SKM-1 (cell line): ENCODE measurements around the gene MPP4.

ENCODE experiments used
- DNase-seq: peaks from one replicate; lab custom pipeline; 2025; ENCODE audit not compliant: unreplicated experiment; lab: John Stamatoyannopoulos, UW

MPP4 gene, protein sequence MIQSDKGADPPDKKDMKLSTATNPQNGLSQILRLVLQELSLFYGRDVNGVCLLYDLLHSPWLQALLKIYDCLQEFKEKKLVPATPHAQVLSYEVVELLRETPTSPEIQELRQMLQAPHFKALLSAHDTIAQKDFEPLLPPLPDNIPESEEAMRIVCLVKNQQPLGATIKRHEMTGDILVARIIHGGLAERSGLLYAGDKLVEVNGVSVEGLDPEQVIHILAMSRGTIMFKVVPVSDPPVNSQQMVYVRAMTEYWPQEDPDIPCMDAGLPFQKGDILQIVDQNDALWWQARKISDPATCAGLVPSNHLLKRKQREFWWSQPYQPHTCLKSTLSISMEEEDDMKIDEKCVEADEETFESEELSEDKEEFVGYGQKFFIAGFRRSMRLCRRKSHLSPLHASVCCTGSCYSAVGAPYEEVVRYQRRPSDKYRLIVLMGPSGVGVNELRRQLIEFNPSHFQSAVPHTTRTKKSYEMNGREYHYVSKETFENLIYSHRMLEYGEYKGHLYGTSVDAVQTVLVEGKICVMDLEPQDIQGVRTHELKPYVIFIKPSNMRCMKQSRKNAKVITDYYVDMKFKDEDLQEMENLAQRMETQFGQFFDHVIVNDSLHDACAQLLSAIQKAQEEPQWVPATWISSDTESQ

DNA sequence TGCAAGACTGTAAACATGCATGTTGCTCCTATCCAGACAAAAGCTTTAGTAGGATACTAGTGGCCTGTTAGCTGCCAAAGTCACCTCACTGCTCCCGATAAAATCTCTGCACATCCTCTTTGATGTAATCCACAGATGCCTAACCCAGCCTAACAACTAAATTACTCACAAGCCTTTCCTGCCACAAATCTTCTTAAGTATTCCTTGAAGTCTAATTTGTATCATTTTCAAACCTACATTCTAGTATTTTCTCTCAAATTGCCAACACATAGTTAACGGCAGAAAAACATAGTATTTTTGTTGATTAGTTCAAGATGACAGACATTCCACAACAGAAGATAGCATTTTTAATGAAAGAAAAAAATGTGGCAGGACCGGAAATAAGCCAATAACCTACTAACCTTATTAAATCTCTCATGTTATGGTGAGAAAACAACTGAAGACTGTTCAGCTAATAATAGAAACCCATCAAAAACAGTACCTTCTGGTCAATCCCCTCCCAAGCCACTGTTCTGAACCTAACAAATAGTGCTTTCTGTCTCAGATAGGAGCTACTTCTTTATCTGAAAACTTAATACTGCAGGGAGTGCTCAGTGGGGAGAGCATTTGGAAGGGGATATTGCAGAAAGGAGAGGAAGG is at the start of gene MPP4:
MPP4 (minus strand) TSS at position 57 of the 639 bp plus-strand sequence. CDS start 4,690 bp downstream, outside the sequence.
- DNase-seq, result no peak

DNA sequence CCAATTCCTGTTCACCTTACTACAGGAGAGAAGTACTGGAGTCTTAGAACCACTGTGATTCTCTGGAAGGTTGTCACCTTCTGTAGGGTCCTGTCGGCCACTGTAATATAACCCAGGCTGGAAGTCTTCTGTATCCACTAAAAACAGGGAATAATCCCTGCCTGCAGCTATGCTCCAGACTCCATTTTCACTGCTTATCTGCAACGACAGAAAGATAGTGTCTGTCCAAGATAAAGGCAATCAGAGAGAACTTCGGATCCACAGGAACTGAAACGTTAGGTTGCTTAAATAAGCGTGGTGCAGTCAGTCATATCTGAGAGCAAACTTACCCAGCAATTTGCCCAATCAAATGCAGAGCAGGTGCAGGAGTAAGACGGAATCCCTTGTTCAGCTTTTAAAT is 48.1 kb upstream of the MPP4 start:
- no peak for DNase-seq

DNA sequence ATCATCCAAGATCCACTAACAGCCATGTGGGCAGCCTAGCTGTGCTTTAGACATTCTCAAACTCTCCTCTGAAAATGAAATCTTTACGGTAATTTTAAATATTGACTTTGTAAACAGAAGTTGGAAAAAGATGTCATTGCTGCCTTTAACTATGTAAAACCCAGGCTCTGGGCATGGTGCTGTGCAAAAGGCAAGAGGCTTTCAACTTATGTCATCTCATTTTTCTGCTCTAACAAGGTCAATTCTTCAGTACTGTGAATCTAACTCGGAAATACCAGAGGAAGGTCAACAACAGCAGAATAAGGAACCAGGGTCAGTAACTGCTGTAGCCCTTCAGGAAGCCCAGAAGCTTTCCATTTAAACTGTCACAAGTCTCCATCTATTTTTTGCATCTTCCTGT is 37.0 kb upstream of the MPP4 start:
- DNase-seq, result no peak

DNA sequence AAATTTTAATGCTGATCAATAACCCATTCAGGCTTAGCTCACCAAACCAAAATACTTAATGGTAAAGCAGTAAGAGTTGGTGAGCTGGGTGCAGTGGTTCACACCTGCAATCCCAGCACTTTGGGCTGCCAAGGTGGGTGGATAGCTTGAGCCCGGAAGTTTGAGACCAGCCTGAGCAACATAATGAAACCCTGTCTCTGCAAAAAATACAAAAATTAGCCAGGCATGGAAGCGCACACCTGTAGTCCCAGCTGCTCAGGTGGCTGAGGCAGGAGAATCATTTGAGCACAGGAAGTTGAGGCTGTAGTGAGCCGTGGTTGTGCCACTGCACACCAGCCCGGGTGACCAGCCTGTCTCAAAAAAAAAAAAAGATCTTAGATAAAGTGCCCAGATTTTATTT is 35.7 kb upstream of the MPP4 start:
- DNase-seq, result no peak

DNA sequence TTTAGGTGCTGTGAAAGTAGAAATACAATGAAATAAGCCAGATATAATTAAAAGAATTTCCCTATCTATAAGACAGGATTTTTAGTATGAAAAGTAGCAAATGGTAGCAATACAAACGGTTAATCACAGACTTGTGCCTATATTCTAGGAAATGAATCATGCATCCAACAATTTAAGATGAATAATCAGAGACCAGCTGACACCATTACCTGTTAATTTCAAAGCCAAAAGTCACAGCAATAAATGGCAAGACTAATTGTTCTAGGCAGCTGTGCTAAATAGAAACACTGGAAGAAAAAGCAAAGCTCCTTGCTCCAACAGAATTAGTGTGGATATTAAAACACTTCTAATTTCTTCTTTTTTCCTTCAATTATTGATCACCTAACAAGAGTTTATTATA is 35.1 kb upstream of the MPP4 start:
- DNase-seq, result no peak

DNA sequence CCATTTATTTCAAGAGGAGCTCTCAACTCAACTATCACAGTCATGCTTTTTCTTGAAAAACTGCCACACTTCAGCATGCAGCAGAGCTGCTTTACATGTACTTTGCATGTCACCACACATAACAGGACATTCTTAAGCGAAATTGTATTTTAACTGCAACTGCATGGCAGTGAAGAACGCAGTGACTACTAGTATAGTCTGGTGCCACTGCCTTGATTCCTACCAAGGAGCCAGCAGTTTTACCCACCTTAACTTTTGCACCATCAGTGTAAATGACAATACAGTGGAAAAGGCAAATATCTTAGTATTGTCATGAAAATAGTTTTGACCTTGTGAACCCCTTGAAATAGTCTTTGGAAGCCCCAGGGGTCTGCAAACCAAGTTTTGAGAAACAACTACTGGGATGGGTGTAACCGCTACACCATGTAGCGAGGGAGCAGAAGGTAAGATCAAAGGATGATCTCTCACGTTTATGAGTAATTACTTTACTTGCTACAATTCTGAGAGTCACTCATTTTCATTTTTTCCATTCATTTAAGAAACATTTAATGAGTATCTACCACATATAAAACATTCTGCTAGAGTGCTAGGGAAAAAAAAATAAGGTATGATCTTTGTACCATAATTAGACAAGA is 32.3 kb upstream of the MPP4 start:
- no peak for DNase-seq

DNA sequence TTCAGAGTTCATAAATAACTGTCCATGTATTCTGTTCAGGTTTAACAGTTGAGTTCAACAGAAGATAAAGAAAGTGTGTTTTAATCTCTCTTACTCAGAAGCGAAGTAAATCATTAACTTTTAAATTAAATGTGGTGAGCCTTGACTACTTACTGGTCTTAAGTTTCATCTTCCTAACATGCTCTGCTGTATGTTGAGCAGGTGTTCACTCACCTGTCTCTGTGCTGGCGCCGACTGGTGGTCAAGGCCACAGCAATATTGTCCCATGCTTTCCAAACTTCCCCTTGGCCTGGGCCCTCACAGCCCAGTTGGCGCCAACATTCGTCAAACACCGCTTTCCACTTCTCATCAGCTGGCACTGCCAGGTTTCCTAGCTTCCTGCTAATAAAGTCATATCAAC is 17.0 kb upstream of the MPP4 start:
- DNase-seq, result no peak

DNA sequence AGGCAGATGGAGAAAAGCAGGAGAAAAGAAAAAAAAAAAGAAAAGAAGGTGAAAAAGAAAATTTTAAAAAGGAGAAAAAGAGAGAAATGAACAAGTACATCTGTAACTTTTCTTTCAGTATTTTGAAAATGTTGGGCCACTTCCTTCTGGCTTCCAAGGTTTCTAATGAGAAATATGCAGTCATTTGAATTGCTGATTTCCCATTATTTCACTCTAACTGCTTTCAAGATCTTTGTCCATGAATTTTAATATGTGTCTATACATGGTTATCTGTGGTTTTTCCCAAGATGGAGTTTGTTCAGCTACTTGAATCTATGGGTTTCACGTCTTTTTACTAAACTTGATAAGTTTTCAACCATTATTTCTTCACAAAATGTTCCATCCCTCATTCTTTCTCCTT is 14.3 kb upstream of the MPP4 start:
- DNase-seq, result no peak

DNA sequence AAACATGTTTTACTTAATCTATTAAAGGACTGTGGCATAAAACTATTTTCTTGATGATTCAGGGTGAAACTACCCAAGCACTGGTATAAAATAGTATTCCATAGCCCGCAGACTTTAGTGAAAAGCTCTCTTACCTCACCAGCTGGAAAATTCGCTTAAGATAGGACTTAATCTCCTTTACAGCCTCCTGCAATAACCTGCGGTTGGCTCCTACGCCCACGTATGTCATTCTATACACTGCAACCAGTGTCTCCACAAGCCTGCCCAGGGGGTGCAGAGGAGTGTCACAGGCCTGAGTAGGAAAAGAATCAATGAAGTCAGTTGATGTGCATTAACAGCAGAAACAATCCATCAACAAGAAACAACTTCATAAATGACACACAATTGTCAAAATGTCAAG is 11.3 kb upstream of the MPP4 start:
- no peak for DNase-seq

DNA sequence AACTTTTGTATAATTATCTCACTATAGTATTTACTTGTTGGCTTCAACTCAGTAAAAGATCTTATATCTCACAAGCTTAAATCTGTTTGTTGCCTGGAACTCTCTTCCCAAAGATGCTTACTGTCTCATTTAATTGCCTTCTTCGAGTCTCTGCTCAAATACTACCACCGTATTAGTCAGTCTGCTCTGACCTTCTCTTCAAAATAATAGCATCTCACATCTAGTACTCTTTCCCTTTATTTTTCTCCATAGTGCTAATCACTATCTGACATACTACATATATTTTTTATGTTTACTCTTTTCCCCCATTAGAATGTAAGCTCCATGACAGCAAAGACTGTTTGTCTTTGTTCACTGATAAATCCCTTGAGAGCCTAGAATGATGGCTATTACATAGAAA is 10.6 kb upstream of the MPP4 start:
- DNase-seq, result no peak

DNA sequence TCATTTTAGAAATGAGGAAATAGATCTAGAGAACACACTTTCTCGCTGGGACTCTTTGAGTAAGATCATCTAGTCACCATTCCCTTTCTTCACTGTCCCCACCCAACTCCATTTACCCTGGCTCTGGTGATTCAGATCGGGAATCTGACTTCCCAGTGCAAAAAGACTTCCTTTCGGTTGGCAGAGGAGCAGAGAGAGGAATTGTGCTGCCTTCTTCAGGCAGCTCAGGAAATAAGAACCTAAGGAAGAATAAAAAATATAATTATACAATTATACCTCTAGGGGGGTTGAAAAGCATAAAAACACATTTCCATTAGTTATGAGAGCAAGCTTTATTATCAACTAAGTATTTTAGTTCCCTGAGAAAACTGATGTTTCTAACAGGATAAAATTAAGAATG is 9.3 kb upstream of the MPP4 start:
- no peak for DNase-seq

DNA sequence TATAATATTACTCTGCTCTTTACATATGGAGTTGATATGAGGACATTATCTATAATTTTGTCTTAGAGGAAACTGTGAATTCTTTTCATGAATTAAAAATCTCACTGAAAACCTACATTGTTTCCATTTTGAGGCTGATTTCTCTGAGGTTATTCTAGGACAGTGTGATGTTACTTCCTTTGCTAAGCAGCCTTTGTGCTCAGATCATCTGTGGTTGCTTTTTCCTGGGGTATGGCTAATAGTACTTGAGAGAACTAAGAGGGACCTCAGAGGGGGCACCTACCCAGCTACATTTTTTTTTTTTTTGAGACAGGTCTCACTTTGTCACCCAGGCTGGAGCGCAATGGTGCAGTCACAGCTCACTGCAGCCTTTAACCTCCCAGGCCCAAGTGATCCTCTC is 8.7 kb upstream of the MPP4 start:
- DNase-seq, result no peak

DNA sequence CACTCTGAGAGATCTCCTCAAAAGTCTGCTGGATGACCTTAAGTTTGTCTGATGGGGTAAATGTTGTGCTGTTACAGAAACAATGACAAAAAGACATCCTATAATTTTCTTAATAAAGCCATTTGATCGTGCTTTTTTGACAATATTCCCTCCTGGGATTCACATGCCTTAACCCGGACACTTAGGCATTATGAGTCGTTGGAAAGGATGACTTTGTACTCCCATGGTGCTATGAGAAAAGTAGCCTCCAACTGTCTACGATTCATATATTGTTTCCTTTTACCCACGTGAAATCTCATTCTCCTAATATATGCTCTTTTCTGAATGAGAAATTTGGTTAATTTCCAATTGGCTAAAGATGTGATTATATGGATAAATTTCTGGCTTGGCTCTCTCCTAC is 6.1 kb upstream of the MPP4 start:
- DNase-seq, result no peak

DNA sequence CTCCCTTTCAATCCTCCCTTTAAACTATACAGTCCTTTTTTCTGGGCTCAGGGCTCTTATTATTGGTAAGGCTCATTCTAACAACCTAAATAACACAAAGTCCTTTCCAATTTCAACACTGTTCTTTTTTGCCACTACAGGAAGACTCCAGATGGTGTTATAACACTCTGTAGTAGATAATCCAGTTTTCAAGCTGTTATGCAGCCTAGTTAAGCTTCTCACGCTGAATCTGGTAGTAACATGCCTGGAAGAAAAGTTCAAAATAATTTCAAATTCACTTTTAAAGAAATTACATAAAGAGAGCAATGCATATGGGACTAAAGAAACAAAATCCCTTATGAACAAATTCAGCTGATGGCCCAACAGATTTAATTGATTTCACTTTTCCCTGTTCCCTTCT is 3.2 kb upstream of the MPP4 start:
- DNase-seq, result no peak

DNA sequence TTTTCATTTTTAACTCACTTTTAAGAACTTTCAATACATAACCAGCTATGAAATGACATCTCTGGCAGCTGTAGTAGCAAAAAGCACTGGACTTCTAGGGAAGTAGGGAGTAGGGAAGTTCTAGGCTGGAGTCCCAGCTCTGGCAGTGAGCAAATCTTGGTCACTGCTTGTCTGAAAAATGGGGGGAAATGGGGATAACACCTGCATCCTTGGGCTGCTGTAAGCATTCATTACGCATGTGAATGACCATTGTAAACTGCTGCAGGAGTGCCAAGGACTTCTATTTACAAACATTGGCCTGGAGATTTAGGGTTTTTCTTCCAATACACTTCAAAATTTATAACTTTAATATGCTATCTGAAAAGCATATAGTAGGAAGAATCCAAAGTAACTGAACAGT is 972 bp upstream of the MPP4 start:
- no peak for DNase-seq

DNA sequence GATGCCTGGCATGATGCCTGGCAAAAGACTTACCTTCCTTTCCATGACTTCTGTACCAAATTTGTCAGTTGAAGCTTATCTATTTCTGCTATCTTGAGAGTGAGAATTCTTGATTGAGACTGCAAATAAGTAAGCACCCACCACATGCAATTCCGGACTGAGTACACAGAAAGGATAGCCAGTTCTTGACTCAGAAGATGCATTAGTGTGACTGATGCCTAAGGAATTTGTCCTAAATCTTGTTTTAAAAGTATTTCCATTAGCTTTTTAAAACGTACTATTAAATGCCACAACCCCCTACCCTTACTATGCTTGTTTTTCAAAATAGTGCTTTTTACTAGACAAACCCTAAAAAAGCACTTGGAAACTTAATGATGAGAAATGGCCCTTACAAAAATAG is 545 bp downstream of the MPP4 start:
- DNase-seq, result no peak

DNA sequence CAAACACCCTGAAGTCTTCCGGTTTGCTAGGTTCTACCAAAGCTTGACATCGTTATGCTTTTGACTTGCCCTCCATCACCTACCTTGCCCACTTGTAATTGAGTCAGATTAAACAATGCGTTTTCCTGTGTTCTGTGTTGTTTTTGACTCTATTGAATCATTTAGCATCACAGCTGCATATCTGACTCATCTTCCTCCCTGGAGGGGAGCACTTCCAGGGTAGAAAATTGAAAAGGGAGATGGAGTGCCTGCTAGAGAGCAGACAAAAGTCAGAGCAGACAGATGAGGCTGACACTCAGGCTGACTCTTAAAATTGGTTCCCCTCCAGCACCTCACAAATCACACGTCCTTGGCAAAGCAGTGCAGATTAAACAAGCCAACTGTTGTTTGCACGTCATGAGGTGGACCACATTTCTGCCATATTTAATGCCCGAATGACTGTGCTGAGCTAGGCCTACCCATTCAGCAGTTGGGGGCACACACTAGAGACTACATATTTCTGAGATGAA is 2.2 kb downstream of the MPP4 start:
- DNase-seq, result no peak

DNA sequence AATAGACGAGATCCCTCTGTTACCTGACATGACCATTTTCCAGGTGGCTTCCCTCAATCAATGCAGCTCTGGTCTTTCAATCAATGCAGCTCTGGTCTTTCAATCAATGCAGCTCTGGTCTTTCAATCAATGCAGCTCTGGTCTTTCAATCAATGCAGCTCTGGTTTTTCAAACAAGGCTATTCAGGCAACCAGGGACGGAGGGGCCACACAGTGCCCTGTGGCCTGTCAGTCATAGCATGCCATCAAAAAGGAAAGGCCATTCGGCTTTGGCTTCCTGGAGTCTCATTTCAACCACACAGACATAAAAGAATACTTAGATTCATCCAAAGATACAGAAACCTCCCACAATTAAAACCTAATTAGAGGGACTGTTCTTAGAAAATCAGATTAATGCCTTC is 13.3 kb downstream of the MPP4 start:
- no peak for DNase-seq

DNA sequence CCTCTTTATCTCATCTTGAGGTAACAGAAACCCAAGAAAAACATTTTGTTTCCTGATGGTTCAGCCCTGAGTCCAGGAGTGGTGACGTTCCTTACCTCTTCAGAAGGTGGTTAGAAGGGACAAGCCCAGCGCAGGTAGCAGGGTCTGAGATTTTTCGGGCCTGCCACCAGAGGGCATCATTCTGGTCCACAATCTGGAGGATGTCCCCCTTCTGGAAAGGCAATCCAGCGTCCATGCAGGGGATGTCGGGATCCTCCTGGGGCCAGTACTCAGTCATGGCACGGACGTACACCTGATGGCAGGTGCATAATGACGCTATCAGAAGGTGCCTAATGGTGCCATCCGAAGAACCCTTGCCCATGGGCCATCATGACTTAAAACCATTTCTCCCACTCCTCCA is 17.7 kb downstream of the MPP4 start:
- DNase-seq, result no peak

DNA sequence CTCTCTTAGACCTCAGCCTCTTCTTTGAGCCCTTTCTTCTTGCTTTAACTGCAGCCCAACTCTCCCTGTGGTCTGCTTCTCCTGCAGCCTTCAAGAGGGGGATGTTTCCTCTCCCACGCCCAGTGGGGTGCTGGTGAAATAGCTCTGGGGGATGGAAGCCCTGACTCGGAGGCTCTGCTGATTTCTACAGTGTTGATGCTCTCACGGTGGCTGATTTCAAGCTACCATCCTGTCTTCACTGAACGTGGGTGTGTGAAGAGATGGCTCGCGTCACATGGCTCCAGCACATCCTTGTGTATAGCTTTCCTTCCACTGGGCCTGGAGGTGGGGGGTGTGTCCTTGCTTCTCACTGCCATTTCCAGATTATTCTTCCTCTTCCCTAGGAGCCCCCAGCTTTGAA is 20.0 kb downstream of the MPP4 start:
- no peak for DNase-seq

DNA sequence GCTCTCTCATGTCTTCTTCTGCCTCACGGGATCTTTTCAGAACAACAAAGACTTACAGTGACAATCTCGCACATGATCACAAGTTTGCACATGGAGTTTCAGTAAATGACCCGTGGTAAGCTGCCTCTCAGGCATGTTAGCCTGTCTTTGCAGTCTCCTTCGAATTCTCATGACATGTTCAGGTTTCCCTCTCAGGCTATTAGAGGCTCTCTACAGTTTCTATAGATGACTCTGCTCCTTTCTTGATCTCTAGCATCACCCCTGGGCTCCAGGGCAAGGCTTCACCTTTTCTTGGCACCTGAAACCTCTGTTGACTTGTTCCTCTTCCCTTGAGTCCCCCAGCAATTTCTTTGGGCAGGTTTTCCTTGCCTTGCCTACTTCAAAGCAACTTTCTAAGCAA is 23.0 kb downstream of the MPP4 start:
- DNase-seq, result no peak

DNA sequence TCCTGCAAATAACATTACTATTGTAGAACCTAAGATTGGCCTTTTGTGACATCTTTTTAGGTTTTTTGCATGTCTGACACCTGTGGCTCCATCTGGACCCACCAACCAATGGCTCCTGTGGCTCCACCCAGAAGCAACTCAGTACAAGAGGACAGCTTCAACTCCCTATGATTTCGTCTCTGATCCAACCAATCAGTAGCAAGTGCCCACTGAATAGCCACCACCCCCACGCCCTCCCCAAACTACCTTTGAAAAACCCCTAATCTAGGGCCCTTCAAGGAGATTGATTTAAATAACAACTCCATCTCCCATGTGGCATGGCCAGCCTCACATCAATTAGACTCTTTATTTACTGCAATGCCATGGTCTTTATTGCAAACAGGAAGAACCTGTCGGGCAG is 23.6 kb downstream of the MPP4 start:
- no peak for DNase-seq
